IPS-18a (cell line): ENCODE measurements around the gene ABTB2.

Experiments used
- H3K27ac ChIP-seq: one replicate; pipeline ENCODE4 v1.5.1; 2013; ENCODE audit warnings: low read length
- H3K27me3 ChIP-seq: one replicate; pipeline ENCODE4 v1.6.1; 2013; ENCODE audit warnings: mild to moderate bottlenecking, low read length; ENCODE audit not compliant: control insufficient read depth, insufficient read depth
- H3K36me3 ChIP-seq: one replicate; pipeline ENCODE4 v1.6.1; 2013; ENCODE audit warnings: low read depth, low read length; ENCODE audit not compliant: control insufficient read depth
- H3K4me1 ChIP-seq: one replicate; pipeline ENCODE4 v1.6.1; 2013; ENCODE audit warnings: low read depth, low read length; ENCODE audit not compliant: control insufficient read depth
- H3K4me3 ChIP-seq: one replicate; pipeline ENCODE4 v1.5.1; 2013; ENCODE audit warnings: low read length
- H3K9ac ChIP-seq: one replicate; pipeline ENCODE4 v1.6.1; 2013; ENCODE audit warnings: mild to moderate bottlenecking, low read length, moderate library complexity
- H3K9me3 ChIP-seq: one replicate; pipeline ENCODE4 v1.6.1; 2013; ENCODE audit warnings: low read depth, low read length; ENCODE audit not compliant: control insufficient read depth

ABTB2 gene

DNA sequence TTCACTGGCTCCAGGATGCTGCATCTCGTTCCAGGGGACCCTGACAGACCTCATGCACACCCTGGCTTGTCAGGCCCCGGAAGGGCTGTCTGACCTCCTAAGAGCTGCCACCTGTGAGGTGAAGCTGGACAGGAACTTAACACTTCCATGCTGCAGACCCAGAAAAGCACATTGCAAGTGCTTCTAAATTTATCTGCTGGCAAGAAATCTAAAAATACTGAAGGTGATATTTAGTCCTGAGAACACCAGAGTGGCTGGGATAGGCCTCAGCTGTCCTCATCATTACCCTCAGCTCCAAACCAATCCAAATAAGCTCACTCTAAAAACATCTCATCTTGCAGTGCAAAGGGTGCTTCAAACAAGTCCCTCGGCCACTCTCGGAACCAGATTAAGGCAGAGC, 46.7 kb downstream of the ABTB2 start:
- no peak overlapping the region for H3K9ac ChIP-seq
- peaks cover 3% of the 10 kb centered on the region for H3K4me1 ChIP-seq
- no peak overlapping the region for H3K27ac ChIP-seq
- no peaks in the 10 kb centered on the region for H3K36me3 ChIP-seq
- H3K9me3 ChIP-seq, result no peaks in the 10 kb centered on the region
- H3K4me3 ChIP-seq, result no peak overlapping the region
- no peaks in the 10 kb centered on the region for H3K27me3 ChIP-seq

DNA sequence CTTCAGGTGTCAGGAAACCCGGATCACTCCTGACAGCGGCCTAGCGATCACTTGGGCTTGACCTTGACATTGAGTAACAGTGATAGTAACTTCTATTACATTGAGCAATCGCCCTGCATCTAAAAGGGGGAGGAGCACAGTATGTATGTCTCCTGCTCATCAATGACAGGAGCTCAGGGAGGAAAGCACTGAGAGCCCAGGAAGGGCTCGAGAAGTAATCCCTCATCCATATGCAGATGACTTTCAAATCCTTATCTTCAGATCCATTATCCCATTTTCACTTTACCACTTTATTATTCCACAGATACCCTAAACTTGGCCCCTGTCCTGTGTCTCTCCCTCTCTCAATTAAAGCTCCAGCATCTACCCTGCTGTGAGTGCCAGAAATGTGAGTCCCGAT, 47.8 kb downstream of the ABTB2 start:
- Histone ChIP-seq H3K4me1 (peaks cover 3% of the 10 kb centered on the region), H3K9me3 (no peaks in the 10 kb centered on the region), H3K9ac (no peak overlapping the region), H3K27ac (no peak overlapping the region), H3K36me3 (no peaks in the 10 kb centered on the region), H3K27me3 (no peaks in the 10 kb centered on the region), H3K4me3 (no peak overlapping the region)

DNA sequence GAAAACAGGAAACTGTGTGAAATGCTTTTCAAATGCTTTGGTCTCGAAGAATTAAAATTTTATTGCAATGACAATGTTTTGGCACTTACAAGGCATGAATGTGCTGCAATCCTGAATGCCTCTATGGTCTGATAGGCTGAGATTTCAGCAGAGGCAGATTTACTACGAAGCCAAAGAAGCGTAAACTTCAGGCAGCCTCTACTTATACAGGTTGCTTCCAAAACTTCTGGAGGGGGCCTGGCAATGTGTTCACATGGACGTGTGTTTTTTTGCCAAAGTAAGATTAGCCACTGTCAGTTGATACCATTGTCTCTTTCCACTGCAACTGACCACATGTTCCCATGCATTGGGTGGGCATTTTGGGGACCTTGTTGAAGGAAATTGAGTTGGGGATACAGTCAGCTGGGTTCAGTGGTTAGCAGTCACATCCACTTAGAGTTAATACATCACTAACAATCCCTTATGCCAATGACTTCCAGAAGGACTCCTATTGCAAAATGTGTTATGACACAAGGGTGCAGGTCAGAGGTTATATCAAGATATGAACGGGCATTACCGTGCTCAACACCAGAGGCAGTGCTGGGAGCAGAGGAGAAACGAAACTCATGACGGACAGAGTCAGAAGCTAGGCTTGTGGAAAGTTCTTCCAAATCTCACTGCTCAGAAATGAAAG, 48.8 kb downstream of the ABTB2 start:
- Histone ChIP-seq H3K27me3 (no peaks in the 10 kb centered on the region), H3K4me1 (peaks cover 3% of the 10 kb centered on the region), H3K4me3 (no peak overlapping the region), H3K9me3 (no peaks in the 10 kb centered on the region), H3K9ac (no peak overlapping the region), H3K36me3 (no peaks in the 10 kb centered on the region), H3K27ac (no peak overlapping the region)

DNA sequence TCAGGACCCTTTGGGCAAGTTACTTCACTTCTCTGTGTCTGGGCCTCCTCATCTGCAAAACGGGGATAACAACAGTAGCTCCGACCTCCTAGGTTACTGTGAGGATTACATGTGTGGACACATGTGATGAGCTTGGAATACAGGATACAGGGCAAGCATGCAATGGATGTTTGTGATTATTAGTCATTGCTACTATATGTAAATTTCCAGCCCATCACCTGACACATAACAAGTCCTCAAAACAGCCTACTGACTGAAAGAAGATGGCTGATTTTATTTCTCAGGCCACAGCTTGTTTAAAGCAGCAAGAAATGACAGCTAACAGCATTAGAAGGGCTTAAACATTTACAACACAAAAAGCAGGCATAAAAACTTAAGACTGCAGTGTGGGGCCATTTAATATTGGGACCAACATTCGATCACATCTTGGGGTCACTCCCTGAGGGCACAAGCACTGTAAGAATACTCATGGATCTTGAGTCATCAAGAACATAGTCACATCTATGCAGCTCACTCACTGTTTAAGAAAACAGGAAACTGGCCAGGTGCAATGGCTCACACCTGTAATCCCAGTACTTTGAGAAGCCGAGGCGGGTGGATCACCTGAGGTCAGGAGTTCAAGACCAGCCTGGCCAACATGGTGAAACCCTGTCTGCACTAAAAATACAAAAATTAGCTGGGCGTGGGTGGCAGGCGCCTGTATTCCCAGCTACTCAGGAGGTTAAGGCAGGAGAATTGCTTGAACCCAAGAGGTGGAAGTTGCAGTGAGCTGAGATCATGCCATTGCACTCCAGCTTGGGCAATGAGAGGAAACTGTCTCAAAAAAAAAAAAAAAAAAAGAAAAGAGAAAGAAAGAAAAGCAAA, 49.5 kb downstream of the ABTB2 start:
- Histone ChIP-seq H3K4me3 (no peak overlapping the region), H3K4me1 (peaks cover 3% of the 10 kb centered on the region), H3K36me3 (no peaks in the 10 kb centered on the region), H3K9ac (no peak overlapping the region), H3K27ac (no peak overlapping the region), H3K27me3 (no peaks in the 10 kb centered on the region), H3K9me3 (no peaks in the 10 kb centered on the region)

DNA sequence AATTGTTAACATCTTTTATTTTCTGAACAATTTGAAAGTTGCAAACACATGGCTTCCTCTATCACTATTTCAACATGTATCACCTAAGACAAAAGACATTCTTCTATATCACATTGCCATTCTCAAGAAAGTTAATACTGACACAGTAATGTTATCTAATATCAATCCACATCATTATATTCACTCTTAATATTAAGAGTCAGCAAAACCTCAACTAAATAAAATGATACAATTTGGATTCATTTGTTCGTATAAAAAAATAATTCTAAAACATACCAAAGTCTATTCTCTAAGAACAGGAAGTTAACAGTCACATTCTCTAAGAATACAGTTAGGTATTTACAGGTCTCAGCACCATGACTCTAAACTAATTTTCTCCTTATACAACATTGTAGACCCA, 52.0 kb downstream of the ABTB2 start:
- Histone ChIP-seq H3K27ac (no peak overlapping the region), H3K4me1 (peaks cover 8% of the 10 kb centered on the region), H3K9ac (no peak overlapping the region), H3K9me3 (no peaks in the 10 kb centered on the region), H3K4me3 (no peak overlapping the region), H3K36me3 (no peaks in the 10 kb centered on the region), H3K27me3 (no peaks in the 10 kb centered on the region)

DNA sequence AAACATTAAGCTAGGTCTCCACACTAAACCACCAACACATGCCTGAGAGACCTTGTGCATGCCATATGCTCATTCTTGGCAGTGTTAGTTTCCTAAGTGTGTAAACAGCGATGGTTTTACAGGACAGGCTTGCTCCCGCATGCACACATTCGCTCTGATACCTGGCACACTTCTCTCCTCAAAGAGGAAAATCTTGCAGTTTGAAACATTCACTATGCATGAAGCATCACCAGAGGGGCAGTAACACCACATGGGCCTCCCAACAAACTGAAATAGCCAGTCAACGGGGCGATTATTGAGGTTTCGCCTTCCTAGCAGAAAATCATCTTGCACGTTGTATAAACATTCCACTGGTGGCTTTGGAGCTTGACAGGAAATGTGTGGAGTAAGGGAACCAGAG, 52.6 kb downstream of the ABTB2 start:
- H3K4me1 ChIP-seq, result peaks cover 11% of the 10 kb centered on the region
- H3K9me3 ChIP-seq, result no peaks in the 10 kb centered on the region
- no peaks in the 10 kb centered on the region for H3K36me3 ChIP-seq
- no peak overlapping the region for H3K27ac ChIP-seq
- no peaks in the 10 kb centered on the region for H3K27me3 ChIP-seq
- no peak overlapping the region for H3K9ac ChIP-seq
- H3K4me3 ChIP-seq, result no peak overlapping the region

DNA sequence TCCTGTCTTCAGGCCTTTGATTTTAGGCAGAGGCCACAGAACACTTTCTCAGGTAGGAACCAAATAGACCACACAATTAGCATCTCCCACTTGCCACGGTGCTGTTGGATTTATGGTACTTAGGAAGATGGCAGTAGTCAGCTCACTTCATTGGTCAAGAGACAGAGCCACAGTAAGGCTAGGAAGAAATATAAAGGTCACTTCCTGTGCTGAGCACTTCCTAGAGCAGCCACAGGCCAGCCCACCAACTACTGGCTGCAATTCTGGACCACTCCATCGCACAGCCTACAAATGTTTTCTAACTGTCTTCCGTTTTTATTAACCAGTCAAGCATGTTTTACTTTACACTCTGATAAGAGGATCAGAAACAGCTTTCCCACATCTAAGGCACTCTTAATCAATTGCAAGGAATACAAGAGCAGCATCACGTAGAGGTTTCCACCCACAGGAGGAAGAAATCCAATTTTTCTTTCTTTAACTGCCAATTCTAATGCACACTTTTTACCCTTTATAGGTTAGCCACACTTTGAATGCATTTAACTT, 54.7 kb downstream of the ABTB2 start:
- Histone ChIP-seq H3K9me3 (no peaks in the 10 kb centered on the region), H3K27me3 (no peaks in the 10 kb centered on the region), H3K27ac (no peak overlapping the region), H3K36me3 (no peaks in the 10 kb centered on the region), H3K9ac (no peak overlapping the region), H3K4me3 (no peak overlapping the region), H3K4me1 (peaks cover 24% of the 10 kb centered on the region)

DNA sequence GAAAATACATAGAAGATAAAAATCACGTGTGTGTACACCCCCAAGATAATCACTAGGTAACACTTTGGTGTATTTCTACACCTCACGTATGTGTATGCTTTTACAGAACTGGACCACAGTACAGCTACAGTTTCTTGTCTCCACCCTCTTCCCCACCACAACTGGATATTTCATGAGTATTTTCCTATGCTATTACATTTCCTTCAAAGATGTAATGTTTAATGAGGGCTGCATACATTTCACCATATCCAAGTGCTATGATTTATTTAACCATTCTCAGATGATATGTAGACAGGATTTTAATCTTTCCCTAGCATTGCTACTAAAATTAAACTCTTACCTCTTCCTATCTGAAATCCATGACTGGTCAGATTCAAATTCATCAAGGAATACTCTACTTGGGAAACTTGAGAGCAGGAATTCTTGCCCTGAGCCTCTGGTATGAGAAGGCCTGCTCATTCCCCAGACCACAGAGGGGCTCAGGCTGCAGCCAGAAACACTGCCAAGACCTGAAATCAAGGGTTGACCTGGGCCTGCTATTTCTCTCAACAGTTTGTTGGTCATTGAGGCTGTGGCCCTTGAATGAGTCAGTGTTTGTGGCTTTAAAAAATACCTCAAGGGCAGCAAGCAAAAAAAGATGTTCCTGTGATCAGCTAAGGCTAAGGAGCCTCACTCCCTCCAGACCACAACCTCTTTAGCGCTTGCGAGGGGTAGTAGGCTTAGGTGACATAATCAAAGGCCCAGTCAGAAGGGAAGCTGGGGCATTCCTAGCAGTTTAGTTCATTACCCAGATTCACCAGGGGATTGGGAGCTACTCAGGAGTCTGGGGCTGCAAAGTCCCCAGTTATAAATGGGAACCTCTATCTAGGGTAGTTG, 55.5 kb downstream of the ABTB2 start:
- Histone ChIP-seq H3K9me3 (no peaks in the 10 kb centered on the region), H3K27ac (no peak overlapping the region), H3K36me3 (no peaks in the 10 kb centered on the region), H3K4me3 (no peak overlapping the region), H3K9ac (no peak overlapping the region), H3K4me1 (peaks cover 24% of the 10 kb centered on the region), H3K27me3 (no peaks in the 10 kb centered on the region)

DNA sequence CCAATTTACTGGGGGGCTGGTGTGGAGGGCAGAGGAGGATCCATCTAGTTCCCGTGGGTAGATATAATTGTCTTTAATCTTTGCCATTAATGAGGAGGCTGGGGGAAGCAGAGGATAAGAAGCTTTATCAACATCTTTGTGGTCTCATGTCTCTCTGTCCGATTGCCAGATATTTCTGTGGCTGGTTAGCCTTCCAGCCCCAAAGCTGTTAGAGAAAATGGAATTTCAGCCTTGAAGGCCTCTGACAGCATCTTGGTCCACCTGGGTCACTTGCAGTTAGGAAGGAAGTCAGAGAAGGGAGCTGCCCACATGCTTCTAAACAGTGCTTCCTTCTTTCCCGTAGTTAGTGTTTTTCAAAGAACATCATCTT, 56.9 kb downstream of the ABTB2 start:
- Histone ChIP-seq H3K9ac (no peak overlapping the region), H3K27ac (no peak overlapping the region), H3K36me3 (no peaks in the 10 kb centered on the region), H3K4me3 (no peak overlapping the region), H3K9me3 (no peaks in the 10 kb centered on the region), H3K27me3 (no peaks in the 10 kb centered on the region), H3K4me1 (peaks cover 22% of the 10 kb centered on the region)

DNA sequence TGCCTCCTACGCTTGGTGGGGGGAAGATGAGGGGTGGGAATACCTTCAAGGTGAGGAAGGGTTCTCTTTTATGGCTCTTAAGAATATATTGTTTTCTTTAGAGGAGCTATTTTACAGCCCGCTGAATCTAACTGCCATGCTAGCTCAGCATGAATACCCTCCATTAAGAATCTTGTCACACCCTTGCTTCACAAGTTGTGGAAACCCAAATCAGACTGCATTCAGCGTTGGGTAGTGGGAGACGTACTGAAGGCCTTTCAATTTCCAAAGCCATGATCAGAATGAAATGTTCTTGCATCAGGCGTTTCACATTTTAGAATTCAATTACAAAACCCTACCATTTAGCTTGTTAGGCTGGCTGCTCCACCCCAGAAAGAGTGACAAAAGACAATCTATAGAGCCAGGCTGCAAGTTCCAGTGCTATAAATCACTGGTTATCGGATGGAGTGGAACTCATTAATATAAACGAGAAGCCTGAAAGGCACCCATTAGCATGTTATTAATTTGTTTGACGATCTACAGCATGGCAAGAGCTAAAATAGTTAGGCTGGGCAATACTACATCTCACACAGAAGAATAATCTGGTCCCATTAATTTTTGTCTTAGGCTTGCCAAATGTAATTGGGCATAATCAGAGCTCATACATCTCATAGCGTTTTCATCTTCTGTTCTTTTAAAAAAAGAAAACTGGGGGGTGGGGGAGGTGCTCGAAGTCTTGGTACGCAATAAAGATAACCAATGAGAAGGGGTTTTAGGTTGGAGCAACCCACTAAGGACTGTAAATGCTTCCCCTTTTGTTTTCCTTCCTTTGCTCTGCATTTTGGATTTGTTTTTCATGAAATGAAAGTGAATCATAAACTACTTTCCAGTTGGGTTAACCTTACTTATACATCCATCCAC, 57.5 kb downstream of the ABTB2 start:
- Histone ChIP-seq H3K27me3 (no peaks in the 10 kb centered on the region), H3K4me3 (no peak overlapping the region), H3K36me3 (no peaks in the 10 kb centered on the region), H3K4me1 (peaks cover 22% of the 10 kb centered on the region), H3K9me3 (no peaks in the 10 kb centered on the region), H3K27ac (no peak overlapping the region), H3K9ac (no peak overlapping the region)
